ENCODE measurements around the gene ZDHHC8. TPM values are rescaled to one million over a fixed set of nuclear protein-coding genes. Genes with fewer than 3 reads are reported as not detected.

ZDHHC8 gene
- total RNA-seq, 1 experiment from 2014 or later, result 51.7 TPM

- H2BK15ac ChIP-seq (ENCODE audit: low read depth, low read length), result no peak overlapping the region
- no peak overlapping the region for H4K91ac ChIP-seq (ENCODE audit: insufficient read length, low read depth, low read length)
- Mint-ChIP-seq H3K9me3 (no peaks in the 10 kb centered on the region; a peak in 1 of 5 replicates), H3K4me3 (no peak overlapping the region), H3K27ac (no peak overlapping the region), H3K27me3 (ENCODE audit: low read depth) (no peaks in the 10 kb centered on the region), H3K4me1 (peaks cover 5 to 10% of the 10 kb centered on the region in 2 experiments), H3K36me3 (ENCODE audit: insufficient read depth in 1 of 3, low read depth in 3 of 3) (no peaks in the 10 kb centered on the region)
- peaks cover 5% of the 10 kb centered on the region for H3K23me2 ChIP-seq (ENCODE audit: insufficient read length, low read depth, low read length, poor library complexity, severe bottlenecking)
- no peak overlapping the region for H3K23ac ChIP-seq (ENCODE audit: insufficient read length, low read depth, low read length)
- no peak overlapping the region for H3K56ac ChIP-seq (ENCODE audit: insufficient read length, low read depth, low read length)
- H4K5ac ChIP-seq (ENCODE audit: insufficient read length, low read depth, low read length), result no peak overlapping the region
- H2BK5ac ChIP-seq (ENCODE audit: insufficient read length, low read length), result no peak overlapping the region
- H3T11ph ChIP-seq (ENCODE audit: low read length), result no peak overlapping the region
- no peaks in the 10 kb centered on the region for H3K79me1 ChIP-seq (ENCODE audit: insufficient read depth, low read depth, low read length, poor library complexity, severe bottlenecking)
- no peak overlapping the region for H4K8ac ChIP-seq (replicated peaks; ENCODE audit: insufficient read length, low read depth, low read length)
- DNase-seq, result peak; percentile 62
- 0 out of 2 replicates have a peak overlapping the region, but pooled peaks have one; percentile 41 for H3K14ac ChIP-seq (ENCODE audit: insufficient read depth, low read length)
- no peak overlapping the region for H2AFZ ChIP-seq (ENCODE audit: low read length)
- no peak overlapping the region for H3K9ac ChIP-seq (ENCODE audit: extremely low read depth, insufficient read length, low read length)
- no peak overlapping the region for H2BK120ac ChIP-seq (ENCODE audit: low read depth, low read length, poor library complexity, severe bottlenecking)
- no peak overlapping the region for H3K18ac ChIP-seq (ENCODE audit: insufficient read length, low read depth, low read length)
- no peaks in the 10 kb centered on the region for H4K20me1 ChIP-seq (ENCODE audit: control insufficient read depth, insufficient read depth, insufficient read length)
- H2AK5ac ChIP-seq (ENCODE audit: insufficient read length, low read length), result no peak overlapping the region
- no peak overlapping the region for H3K4me2 ChIP-seq (ENCODE audit: insufficient read depth, insufficient read length, low read length)
- TF ChIP-seq, protein P1, sequence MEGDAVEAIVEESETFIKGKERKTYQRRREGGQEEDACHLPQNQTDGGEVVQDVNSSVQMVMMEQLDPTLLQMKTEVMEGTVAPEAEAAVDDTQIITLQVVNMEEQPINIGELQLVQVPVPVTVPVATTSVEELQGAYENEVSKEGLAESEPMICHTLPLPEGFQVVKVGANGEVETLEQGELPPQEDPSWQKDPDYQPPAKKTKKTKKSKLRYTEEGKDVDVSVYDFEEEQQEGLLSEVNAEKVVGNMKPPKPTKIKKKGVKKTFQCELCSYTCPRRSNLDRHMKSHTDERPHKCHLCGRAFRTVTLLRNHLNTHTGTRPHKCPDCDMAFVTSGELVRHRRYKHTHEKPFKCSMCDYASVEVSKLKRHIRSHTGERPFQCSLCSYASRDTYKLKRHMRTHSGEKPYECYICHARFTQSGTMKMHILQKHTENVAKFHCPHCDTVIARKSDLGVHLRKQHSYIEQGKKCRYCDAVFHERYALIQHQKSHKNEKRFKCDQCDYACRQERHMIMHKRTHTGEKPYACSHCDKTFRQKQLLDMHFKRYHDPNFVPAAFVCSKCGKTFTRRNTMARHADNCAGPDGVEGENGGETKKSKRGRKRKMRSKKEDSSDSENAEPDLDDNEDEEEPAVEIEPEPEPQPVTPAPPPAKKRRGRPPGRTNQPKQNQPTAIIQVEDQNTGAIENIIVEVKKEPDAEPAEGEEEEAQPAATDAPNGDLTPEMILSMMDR (conservative IDR thresholded peaks at IDR 0.05), result peak; percentile 48
- no peak overlapping the region for H2BK12ac ChIP-seq (ENCODE audit: insufficient read length, low read depth, low read length)
- no peaks in the 10 kb centered on the region for H3K9me3 ChIP-seq (ENCODE audit: control insufficient read depth, low read depth, low read length)
- WGBS (ENCODE audit: extremely low coverage, insufficient read length, low lambda C conversion rate), result no CpG with 5 or more reads among the region's 16 CpGs
- no peak overlapping the region for H3K4ac ChIP-seq (ENCODE audit: low read depth, low read length)
- H2BK20ac ChIP-seq (ENCODE audit: low read depth, low read length, poor library complexity, severe bottlenecking), result no peak overlapping the region
- H3K79me2 ChIP-seq (ENCODE audit: insufficient read depth, low read length), result no peaks in the 10 kb centered on the region
- H3K27me3 ChIP-seq (ENCODE audit: insufficient read depth, low read length), result no peaks in the 10 kb centered on the region
- H3K4me1 ChIP-seq (ENCODE audit: insufficient read depth, low read length), result no peaks in the 10 kb centered on the region
- no peak overlapping the region for H3K27ac ChIP-seq (ENCODE audit: insufficient read length, low read depth, low read length)
Measured at GRCh38 chr22:20153945-20154344, 22.3 kb downstream of the ZDHHC8 start.
